Stimulated activated naive CD8-positive, alpha-beta T cell treated with anti-CD3 and anti-CD28 coated beads, Interleukin-15, Interleukin-2, amounts not matched to agents 100 ng/mL and 50 ng/mL, for 24 hours (primary cell): ENCODE results near the gene A2M.

ENCODE experiments used
- H3K27ac Mint-ChIP-seq: one replicate; pipeline ENCODE4 v1.8.0; 2021; ENCODE audit warnings: mild to moderate bottlenecking, mixed read lengths
- H3K27me3 Mint-ChIP-seq: one replicate; pipeline ENCODE4 v1.8.0; 2021; ENCODE audit warnings: mixed read lengths
- H3K36me3 Mint-ChIP-seq: one replicate; pipeline ENCODE4 v1.8.0; 2021; ENCODE audit warnings: low read depth, mixed read lengths
- H3K4me1 Mint-ChIP-seq: one replicate; pipeline ENCODE4 v1.8.0; 2021; ENCODE audit warnings: low read depth, mixed read lengths
- H3K4me3 Mint-ChIP-seq: one replicate; pipeline ENCODE4 v1.8.0; 2021; ENCODE audit warnings: mild to moderate bottlenecking, mixed read lengths
- H3K9me3 Mint-ChIP-seq: one replicate; pipeline ENCODE4 v1.8.0; 2021; ENCODE audit warnings: mixed read lengths

Gene A2M

DNA sequence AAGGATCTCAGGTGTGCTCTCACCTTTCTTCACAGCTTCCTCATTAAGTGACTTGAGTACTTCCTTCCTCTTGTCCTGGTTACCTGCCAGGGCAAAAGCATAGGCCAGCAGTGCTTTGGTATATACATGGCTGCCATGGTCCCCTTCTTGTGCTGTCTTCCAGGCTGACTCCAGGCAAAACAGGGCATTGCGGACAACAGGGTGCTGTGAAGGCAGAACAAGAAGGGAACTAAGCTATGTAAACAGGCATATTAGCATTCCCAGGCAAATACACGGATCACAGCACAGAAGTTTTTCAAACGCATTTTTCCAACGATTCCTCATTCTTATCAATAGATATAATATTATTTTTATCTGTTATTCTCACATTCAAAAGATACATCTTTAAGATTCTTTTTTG, 39.0 kb downstream of the A2M start:
- Mint-ChIP-seq H3K27ac (no peak overlapping the region), H3K36me3 (peaks cover 3% of the 10 kb centered on the region), H3K4me1 (no peaks in the 10 kb centered on the region), H3K27me3 (no peaks in the 10 kb centered on the region), H3K9me3 (peaks cover 3% of the 10 kb centered on the region), H3K4me3 (no peak overlapping the region)

DNA sequence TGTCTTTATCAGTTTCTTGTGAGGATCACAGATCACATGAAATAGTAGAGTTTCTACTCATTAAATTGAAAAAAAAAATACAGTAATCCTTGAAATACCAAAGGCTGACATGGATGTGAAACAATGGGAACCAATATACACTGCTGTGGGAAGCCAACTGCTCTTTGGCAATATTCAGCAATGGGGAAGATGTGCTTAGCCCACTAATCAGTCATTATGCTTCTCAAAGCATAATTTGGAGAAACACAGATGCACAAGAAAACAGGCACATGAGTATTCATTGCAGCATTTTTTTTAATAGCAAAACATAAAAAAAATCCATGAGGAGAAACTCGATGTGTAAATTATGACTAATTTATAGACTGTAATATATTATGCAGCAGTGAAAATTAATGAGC, 40.6 kb downstream of the A2M start:
- Mint-ChIP-seq H3K36me3 (peaks cover 3% of the 10 kb centered on the region), H3K4me3 (no peak overlapping the region), H3K4me1 (no peaks in the 10 kb centered on the region), H3K9me3 (no peaks in the 10 kb centered on the region), H3K27me3 (no peaks in the 10 kb centered on the region), H3K27ac (no peak overlapping the region)

- Mint-ChIP-seq H3K36me3 (peaks cover 2% of the 10 kb centered on the region), H3K9me3 (no peaks in the 10 kb centered on the region)
These were observed 41.1 kb downstream of the A2M start for GRCh38 chr12:9074484-9075137.

GRCh38 chr12:9073076-9073475, 42.6 kb downstream of the A2M start:
- no peak overlapping the region for H3K27ac Mint-ChIP-seq
- no peaks in the 10 kb centered on the region for H3K9me3 Mint-ChIP-seq
- no peaks in the 10 kb centered on the region for H3K27me3 Mint-ChIP-seq
- H3K4me1 Mint-ChIP-seq: no peaks in the 10 kb centered on the region
- H3K36me3 Mint-ChIP-seq: no peaks in the 10 kb centered on the region
- H3K4me3 Mint-ChIP-seq: no peak overlapping the region

More at GRCh38 chr12:9074484-9075137, 41.1 kb downstream of the A2M start:
- H3K4me1 Mint-ChIP-seq: no peaks in the 10 kb centered on the region
- H3K4me3 Mint-ChIP-seq: no peak overlapping the region
- H3K27me3 Mint-ChIP-seq: no peaks in the 10 kb centered on the region
- no peak overlapping the region for H3K27ac Mint-ChIP-seq

DNA sequence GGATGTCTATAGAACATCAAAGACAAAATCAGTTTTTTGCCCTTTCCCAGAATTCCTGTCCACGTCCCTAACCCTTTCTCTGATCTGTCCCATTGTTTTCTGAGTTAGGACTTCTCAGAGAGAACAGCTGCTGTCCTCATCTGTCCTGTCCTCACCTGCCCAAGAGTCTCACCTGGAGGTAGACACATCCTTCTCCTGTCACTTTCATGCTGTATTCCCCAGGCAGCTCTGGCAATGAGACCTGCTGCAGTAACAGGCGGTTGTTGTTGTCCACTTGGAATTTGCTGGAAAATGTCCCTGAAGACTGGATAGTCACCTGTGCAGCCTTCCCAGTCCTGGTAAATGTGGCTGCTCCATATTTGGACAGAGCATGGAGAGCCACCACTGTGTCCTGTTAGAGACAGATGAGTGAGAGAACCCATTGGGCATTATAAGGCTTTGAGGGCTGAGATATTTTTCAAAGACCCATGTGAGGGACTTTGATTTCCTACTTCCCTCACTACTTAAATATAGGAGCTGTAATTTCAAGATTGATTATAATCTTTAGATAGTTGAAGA, 43.2 kb downstream of the A2M start:
- no peaks in the 10 kb centered on the region for H3K9me3 Mint-ChIP-seq
- no peaks in the 10 kb centered on the region for H3K36me3 Mint-ChIP-seq
- no peak overlapping the region for H3K4me3 Mint-ChIP-seq
- no peaks in the 10 kb centered on the region for H3K27me3 Mint-ChIP-seq
- H3K27ac Mint-ChIP-seq: no peak overlapping the region
- no peaks in the 10 kb centered on the region for H3K4me1 Mint-ChIP-seq

- Mint-ChIP-seq H3K27ac (no peak overlapping the region), H3K36me3 (no peaks in the 10 kb centered on the region), H3K9me3 (no peaks in the 10 kb centered on the region), H3K27me3 (no peaks in the 10 kb centered on the region), H3K4me1 (no peaks in the 10 kb centered on the region), H3K4me3 (no peak overlapping the region)
These were observed 43.8 kb downstream of the A2M start for GRCh38 chr12:9071969-9072368.

DNA sequence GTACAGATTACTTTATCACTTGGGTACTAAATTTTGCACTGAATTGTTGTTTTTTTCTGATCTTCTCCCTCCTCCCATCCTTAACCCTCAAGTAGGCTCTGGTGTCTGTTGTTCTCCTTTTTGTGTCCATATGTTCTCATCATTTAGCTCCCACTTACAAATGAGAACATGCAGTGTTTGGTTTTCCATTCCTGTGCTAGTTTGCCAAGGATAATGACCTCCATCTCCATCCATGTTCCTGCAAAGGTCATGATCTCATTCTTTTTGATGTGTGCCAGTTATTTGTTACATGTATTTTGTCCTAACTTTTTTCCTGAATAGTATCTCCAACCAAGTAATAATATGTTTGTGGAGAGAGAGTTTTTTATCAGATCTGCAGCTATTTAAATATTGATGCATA, 44.2 kb downstream of the A2M start:
- no peaks in the 10 kb centered on the region for H3K27me3 Mint-ChIP-seq
- no peaks in the 10 kb centered on the region for H3K9me3 Mint-ChIP-seq
- H3K4me3 Mint-ChIP-seq: no peak overlapping the region
- H3K4me1 Mint-ChIP-seq: no peaks in the 10 kb centered on the region
- no peaks in the 10 kb centered on the region for H3K36me3 Mint-ChIP-seq
- no peak overlapping the region for H3K27ac Mint-ChIP-seq

- H3K27ac Mint-ChIP-seq: no peak overlapping the region
- H3K4me1 Mint-ChIP-seq: no peaks in the 10 kb centered on the region
- H3K36me3 Mint-ChIP-seq: no peaks in the 10 kb centered on the region
- no peak overlapping the region for H3K4me3 Mint-ChIP-seq
- no peaks in the 10 kb centered on the region for H3K27me3 Mint-ChIP-seq
- no peaks in the 10 kb centered on the region for H3K9me3 Mint-ChIP-seq
These were observed 45.4 kb downstream of the A2M start for GRCh38 chr12:9070351-9070750.

GRCh38 chr12:9068600-9068999, 47.1 kb downstream of the A2M start:
- no peaks in the 10 kb centered on the region for H3K9me3 Mint-ChIP-seq
- H3K27ac Mint-ChIP-seq: no peak overlapping the region
- H3K4me1 Mint-ChIP-seq: peaks cover 6% of the 10 kb centered on the region
- H3K4me3 Mint-ChIP-seq: no peak overlapping the region
- no peaks in the 10 kb centered on the region for H3K36me3 Mint-ChIP-seq
- H3K27me3 Mint-ChIP-seq: no peaks in the 10 kb centered on the region

- Mint-ChIP-seq H3K27ac (no peak overlapping the region), H3K4me3 (no peak overlapping the region), H3K9me3 (no peaks in the 10 kb centered on the region), H3K4me1 (peaks cover 9% of the 10 kb centered on the region), H3K27me3 (no peaks in the 10 kb centered on the region), H3K36me3 (no peaks in the 10 kb centered on the region)
These were observed 47.6 kb downstream of the A2M start for GRCh38 chr12:9068086-9068485.

DNA sequence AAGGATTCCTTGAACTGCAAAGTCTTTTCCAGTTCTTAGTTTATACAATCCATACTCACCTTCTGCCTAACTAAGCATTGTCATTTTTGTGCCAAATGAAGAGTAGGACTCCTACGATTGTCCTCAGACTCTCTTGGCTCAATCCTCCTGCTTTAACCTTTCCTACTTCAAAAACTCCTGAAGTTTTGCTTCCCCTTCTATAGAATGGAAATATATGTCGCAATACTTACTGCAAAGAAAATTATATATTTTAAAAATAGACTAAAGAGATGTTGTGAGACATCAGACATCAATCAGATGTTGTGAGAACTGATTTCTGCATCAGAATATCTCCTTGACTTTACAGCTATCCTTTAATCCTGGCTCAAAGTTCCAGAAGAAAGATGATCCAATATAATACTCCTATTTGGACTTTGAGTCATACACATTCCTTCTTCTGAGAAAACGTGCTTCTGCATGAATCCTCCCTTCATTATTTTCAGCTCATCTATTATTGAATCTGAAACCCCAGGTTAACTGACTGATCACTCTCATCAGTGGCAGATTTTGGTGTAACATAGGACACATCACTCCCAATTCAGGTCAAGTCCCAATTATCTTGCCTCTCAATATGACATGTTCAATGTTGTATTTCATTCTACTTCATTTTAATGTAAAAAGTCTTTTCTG, 48.8 kb downstream of the A2M start:
- no peaks in the 10 kb centered on the region for H3K27me3 Mint-ChIP-seq
- H3K9me3 Mint-ChIP-seq: no peaks in the 10 kb centered on the region
- no peak overlapping the region for H3K4me3 Mint-ChIP-seq
- H3K36me3 Mint-ChIP-seq: no peaks in the 10 kb centered on the region
- H3K27ac Mint-ChIP-seq: no peak overlapping the region
- peaks cover 9% of the 10 kb centered on the region for H3K4me1 Mint-ChIP-seq

DNA sequence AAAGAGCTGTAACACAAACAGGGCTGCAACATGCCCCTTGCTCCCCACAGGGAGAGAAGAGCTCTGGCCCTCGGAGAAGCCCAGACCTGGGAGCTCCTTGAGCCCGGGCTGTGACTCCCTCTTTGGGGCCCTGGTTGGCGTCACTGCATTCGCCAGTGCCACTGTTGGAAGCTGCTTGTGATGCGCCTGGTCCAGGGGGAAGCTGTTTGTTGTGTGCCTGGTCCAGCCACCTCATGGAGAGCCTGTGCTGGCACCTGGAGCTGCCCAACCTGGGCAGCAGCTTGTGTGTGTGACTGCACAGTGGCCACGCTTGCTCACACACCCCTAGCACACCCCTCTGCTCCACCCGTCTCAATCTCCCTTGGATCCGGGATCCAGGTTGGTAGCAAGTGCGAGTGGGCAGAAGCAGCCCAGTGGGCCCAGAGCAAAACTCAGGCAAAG, 49.5 kb downstream of the A2M start:
- Mint-ChIP-seq H3K27me3 (no peaks in the 10 kb centered on the region), H3K9me3 (no peaks in the 10 kb centered on the region), H3K36me3 (no peaks in the 10 kb centered on the region), H3K4me1 (peaks cover 9% of the 10 kb centered on the region), H3K27ac (no peak overlapping the region), H3K4me3 (peak overlapping the region; percentile 40)

GRCh38 chr12:9065607-9065856, 50.2 kb downstream of the A2M start:
- Mint-ChIP-seq H3K9me3 (no peaks in the 10 kb centered on the region), H3K36me3 (no peaks in the 10 kb centered on the region), H3K27ac (no peak overlapping the region), H3K4me3 (no peak overlapping the region), H3K4me1 (peaks cover 9% of the 10 kb centered on the region), H3K27me3 (no peaks in the 10 kb centered on the region)

- H3K36me3 Mint-ChIP-seq: no peaks in the 10 kb centered on the region
- H3K27ac Mint-ChIP-seq: no peak overlapping the region
These were observed 50.7 kb downstream of the A2M start for GRCh38 chr12:9064815-9065606.

GRCh38 chr12:9064201-9064814, 51.4 kb downstream of the A2M start:
- no peaks in the 10 kb centered on the region for H3K27me3 Mint-ChIP-seq
- H3K36me3 Mint-ChIP-seq: no peaks in the 10 kb centered on the region
- no peaks in the 10 kb centered on the region for H3K9me3 Mint-ChIP-seq
- peak overlapping the region; percentile 66 for H3K4me3 Mint-ChIP-seq
- peaks cover 9% of the 10 kb centered on the region for H3K4me1 Mint-ChIP-seq
- no peak overlapping the region for H3K27ac Mint-ChIP-seq

More at GRCh38 chr12:9064815-9065606, 50.7 kb downstream of the A2M start:
- no peak overlapping the region for H3K4me3 Mint-ChIP-seq
- H3K9me3 Mint-ChIP-seq: no peaks in the 10 kb centered on the region
- no peaks in the 10 kb centered on the region for H3K27me3 Mint-ChIP-seq
- H3K4me1 Mint-ChIP-seq: peaks cover 9% of the 10 kb centered on the region
